ENCODE measurements around the gene ASPG. TPM values are rescaled to one million over a fixed set of nuclear protein-coding genes. Genes with fewer than 3 reads are reported as not detected.

The ASPG gene
- total RNA-seq, 2 experiments from 2014 or later, result not detected

- ChIA-PET POLR2A (no interaction called here), CTCF (ENCODE audit: unreplicated experiment) (no interaction called here)
- intact Hi-C loops (cut with micrococcal nuclease; ENCODE audit: unreplicated experiment), result no loop called here
- Histone ChIP-seq H4K20me1 (ENCODE audit: insufficient read depth, low read length) (no peaks in the 10 kb centered on the region), H3K36me3 (ENCODE audit: insufficient read depth, low read length) (no peaks in the 10 kb centered on the region), H3K9me3 (ENCODE audit: low read length) (no peaks in the 10 kb centered on the region), H3K4me2 (ENCODE audit: low read length) (no peak overlapping the region), H3K79me2 (ENCODE audit: insufficient read depth, low read depth, low read length) (no peaks in the 10 kb centered on the region), H3K4me1 (ENCODE audit: insufficient read depth, low read length, poor library complexity, severe bottlenecking) (no peaks in the 10 kb centered on the region), H3K9me2 (ENCODE audit: insufficient read depth, low read length) (no peaks in the 10 kb centered on the region), H3K4me3 (ENCODE audit: low read depth, low read length, poor library complexity, severe bottlenecking) (no peak overlapping the region), H2AFZ (ENCODE audit: low read length) (no peak overlapping the region), H3K27ac (ENCODE audit: low read depth, low read length, poor library complexity, severe bottlenecking) (no peak overlapping the region)
- BruUV-seq (replicated peaks), result no TSS peak
- DNase-seq (ENCODE audit: low spot score), result no peak
- TF ChIP-seq CTCF (conservative IDR thresholded peaks at IDR 0.05; ENCODE audit: low read length) (no peak), EZH2phosphoT487 (IDR thresholded peaks at IDR 0.05; ENCODE audit: borderline replicate concordance, low read depth, low read length) (no peak)
Measured at GRCh38 chr14:104103446-104104075, 18.1 kb downstream of the ASPG start.

GRCh38 chr14:104104076-104104901 is 18.8 kb downstream of the ASPG start:
- Histone ChIP-seq H3K79me2 (ENCODE audit: insufficient read depth, low read depth, low read length) (no peaks in the 10 kb centered on the region), H3K9me3 (ENCODE audit: low read length) (no peaks in the 10 kb centered on the region), H3K4me3 (ENCODE audit: low read depth, low read length, poor library complexity, severe bottlenecking) (no peak overlapping the region), H3K4me1 (ENCODE audit: insufficient read depth, low read length, poor library complexity, severe bottlenecking) (no peaks in the 10 kb centered on the region), H3K9me2 (ENCODE audit: insufficient read depth, low read length) (no peaks in the 10 kb centered on the region), H2AFZ (ENCODE audit: low read length) (no peak overlapping the region), H3K36me3 (ENCODE audit: insufficient read depth, low read length) (no peaks in the 10 kb centered on the region), H4K20me1 (ENCODE audit: insufficient read depth, low read length) (no peaks in the 10 kb centered on the region), H3K27ac (ENCODE audit: low read depth, low read length, poor library complexity, severe bottlenecking) (no peak overlapping the region), H3K4me2 (ENCODE audit: low read length) (no peak overlapping the region)
- TF ChIP-seq CTCF (conservative IDR thresholded peaks at IDR 0.05; ENCODE audit: low read length), result no peak
- no peak for TF ChIP-seq EZH2phosphoT487 (IDR thresholded peaks at IDR 0.05; ENCODE audit: borderline replicate concordance, low read depth, low read length)
- intact Hi-C loops (cut with micrococcal nuclease; ENCODE audit: unreplicated experiment), result no loop called here
- POLR2A ChIA-PET, result no interaction called here
- DNase-seq (ENCODE audit: low spot score), result no peak
- CTCF ChIA-PET (ENCODE audit: unreplicated experiment), result no interaction called here
- BruUV-seq (replicated peaks), result no TSS peak

All from OCI-LY7 (cell line).